ENCODE data around the gene ADGRD1.

ADGRD1 gene

DNA sequence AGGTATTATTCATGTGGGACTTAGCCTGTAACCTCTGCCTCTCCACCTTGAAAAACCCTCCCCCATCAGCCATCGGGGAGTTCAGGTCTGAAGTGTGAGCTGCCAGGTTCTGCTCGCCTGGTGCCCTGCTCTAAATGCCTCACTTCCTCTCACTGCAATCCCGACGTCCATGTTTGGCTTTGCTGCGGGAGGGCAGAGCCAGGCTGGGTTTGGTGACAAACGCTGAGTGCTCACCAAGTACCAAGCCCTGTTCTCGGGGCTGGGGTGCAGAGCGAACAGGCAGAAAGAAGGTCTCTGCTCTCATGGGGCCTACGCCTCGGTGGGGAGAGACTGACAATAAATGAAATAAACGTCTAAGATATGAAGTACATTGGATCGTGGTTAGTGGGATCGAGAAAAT lies 2.1 kb upstream of the ADGRD1 start:
- no peak for TF ChIP-seq ZNF274 (IDR thresholded peaks at IDR 0.05; ENCODE audit: low read depth, low read length)
- no peak overlapping the region for H3K4me3 ChIP-seq (ENCODE audit: low read length)

DNA sequence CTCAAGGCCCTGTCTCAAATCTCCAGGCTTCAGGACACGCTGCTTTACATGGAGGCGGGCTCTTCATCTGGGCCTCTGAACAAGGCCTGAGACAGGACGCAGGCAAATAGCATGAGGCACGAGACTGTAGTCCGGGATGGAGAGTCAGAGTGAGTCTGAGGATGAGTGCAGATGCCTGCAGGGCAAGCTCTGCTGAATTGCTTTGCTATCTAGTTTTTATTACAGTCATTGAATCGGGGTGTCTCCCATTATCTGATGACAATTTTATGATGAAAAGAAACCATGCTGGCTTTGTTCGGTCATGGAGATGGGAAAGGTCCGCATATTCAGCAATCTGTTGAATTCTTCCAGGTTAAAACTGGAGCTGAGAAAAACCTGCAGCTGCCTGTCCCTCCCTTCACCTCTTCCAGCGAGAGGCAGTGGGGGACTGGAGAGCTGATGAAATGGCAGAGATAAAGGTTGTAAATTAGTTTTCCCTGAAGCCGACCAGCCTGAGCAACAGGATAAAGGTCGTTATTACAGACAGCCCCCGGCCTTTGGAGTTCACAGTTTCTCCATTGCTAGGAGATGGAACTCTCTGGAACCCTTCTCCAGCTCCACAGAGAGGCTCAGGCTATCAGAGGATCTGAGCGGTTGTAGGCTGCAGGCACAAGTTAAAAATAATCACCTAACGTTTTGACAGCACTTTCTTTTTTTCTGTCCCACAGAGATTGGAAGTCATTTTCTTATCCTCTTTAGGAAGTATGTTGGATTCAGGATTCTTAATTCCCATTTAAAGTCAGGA lies 1.3 kb upstream of the ADGRD1 start:
- TF ChIP-seq ZNF274 (IDR thresholded peaks at IDR 0.05; ENCODE audit: low read depth, low read length), result no peak

GRCh38 chr12:130954544-130954831 lies 781 bp downstream of the ADGRD1 start:
- no peak for TF ChIP-seq ZNF274 (IDR thresholded peaks at IDR 0.05; ENCODE audit: low read depth, low read length)
- no peak overlapping the region for H3K4me3 ChIP-seq (ENCODE audit: low read length)

More for the DNA sequence above, 1.3 kb upstream of the ADGRD1 start:
- H3K4me3 ChIP-seq (ENCODE audit: low read length), result no peak overlapping the region

- no peak overlapping the region for H3K4me3 ChIP-seq (ENCODE audit: low read length)
- no peak for TF ChIP-seq ZNF274 (IDR thresholded peaks at IDR 0.05; ENCODE audit: low read depth, low read length)
These were observed 1.6 kb downstream of the ADGRD1 start for GRCh38 chr12:130955238-130955816.

GRCh38 chr12:130956009-130956408 lies 2.3 kb downstream of the ADGRD1 start:
- TF ChIP-seq ZNF274 (IDR thresholded peaks at IDR 0.05; ENCODE audit: low read depth, low read length), result no peak
- no peak overlapping the region for H3K4me3 ChIP-seq (ENCODE audit: low read length)

DNA sequence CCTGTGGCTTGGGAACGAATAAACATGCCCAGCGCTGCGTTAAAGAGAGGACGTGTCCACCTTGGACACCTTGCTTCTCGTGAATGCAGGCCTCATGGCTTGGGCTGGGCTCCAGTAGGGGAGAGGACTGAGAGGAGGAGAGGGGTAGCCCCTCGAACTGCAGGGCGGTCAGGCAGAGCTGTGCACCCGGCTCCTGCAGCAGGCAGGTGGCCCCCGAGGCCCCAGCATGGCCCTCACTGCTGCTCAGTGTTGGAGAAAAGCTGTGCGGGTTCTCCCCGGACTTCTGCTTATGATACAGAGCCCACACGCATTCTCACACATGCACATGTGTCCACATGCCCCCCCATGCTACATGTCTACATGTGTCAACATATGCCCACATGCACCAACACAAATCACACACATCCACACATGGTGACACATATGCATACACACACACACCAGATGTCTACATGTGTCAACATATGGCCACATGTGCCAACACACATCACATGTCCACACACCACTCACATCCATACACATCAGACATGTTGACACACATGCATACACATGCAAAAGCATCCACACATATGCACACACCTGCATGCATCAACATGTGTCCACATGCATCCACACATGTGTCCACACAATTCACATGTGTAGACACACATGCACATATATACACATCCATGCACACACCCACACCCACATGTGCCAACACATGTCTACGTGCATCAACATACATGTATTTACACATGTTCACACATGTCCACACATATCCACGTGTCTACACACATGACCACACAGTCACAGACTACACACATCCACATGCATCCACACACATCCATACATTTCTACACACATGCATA lies 3.0 kb downstream of the ADGRD1 start:
- no peak overlapping the region for H3K4me3 ChIP-seq (ENCODE audit: low read length)
- TF ChIP-seq ZNF274 (IDR thresholded peaks at IDR 0.05; ENCODE audit: low read depth, low read length), result no peak

GRCh38 chr12:130957304-130957621 lies 3.6 kb downstream of the ADGRD1 start:
- no peak for TF ChIP-seq ZNF274 (IDR thresholded peaks at IDR 0.05; ENCODE audit: low read depth, low read length)
- no peak overlapping the region for H3K4me3 ChIP-seq (ENCODE audit: low read length)

GRCh38 chr12:130958557-130959140 lies 4.9 kb downstream of the ADGRD1 start:
- no peak overlapping the region for H3K4me3 ChIP-seq (ENCODE audit: low read length)
- TF ChIP-seq ZNF274 (IDR thresholded peaks at IDR 0.05; ENCODE audit: low read depth, low read length), result no peak

- no peak overlapping the region for H3K4me3 ChIP-seq (ENCODE audit: low read length)
- TF ChIP-seq ZNF274 (IDR thresholded peaks at IDR 0.05; ENCODE audit: low read depth, low read length), result no peak
These were observed 5.9 kb downstream of the ADGRD1 start for GRCh38 chr12:130959632-130960031.

DNA sequence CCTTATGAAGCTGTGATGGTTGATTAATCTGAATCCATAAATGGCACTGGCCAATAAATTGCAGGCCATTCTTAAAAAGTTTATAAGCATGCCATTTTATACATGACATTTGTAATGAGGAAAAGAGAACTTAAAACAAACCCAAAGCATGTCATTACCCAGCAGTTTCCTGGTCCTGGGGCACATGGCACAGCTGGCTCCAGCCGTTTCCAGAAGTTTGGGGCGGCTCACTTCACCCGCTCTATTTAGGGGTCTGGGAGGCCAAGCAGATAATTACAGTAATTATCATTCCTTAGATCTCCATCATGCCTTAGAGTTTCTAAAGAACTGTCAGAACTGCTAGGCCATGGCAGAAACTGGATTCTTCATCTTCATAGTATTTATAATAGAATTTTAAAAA lies 6.4 kb downstream of the ADGRD1 start:
- no peak overlapping the region for H3K4me3 ChIP-seq (ENCODE audit: low read length)
- TF ChIP-seq ZNF274 (IDR thresholded peaks at IDR 0.05; ENCODE audit: low read depth, low read length), result no peak

GRCh38 chr12:130960787-130961186 lies 7.1 kb downstream of the ADGRD1 start:
- TF ChIP-seq ZNF274 (IDR thresholded peaks at IDR 0.05; ENCODE audit: low read depth, low read length), result no peak
- H3K4me3 ChIP-seq (ENCODE audit: low read length), result no peak overlapping the region

DNA sequence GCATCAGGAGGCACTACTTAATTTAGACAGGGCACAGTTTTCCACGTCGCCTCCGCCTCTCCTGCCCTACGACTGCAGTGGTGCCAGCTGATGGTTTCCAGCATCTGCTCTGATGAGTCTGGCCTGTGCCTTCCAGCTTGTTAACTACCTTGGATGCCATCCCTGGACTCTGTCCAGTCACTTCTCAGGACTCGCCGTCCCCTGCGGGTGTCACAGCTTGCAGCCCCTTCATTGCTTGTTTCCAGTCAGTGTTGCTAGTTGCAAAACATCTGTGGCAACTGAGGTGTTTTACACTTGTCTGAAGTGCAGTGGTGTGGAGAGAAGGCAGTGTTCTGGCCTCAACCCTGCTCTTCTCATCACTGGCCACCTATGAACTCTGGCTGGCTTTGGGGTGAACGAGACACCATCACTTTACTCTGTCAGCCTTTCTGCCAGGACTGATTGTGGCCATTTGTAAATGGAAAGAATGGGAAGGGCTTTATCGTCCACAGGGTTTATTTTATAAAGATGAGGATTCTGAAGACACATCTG lies 8.3 kb downstream of the ADGRD1 start:
- no peak overlapping the region for H3K4me3 ChIP-seq (ENCODE audit: low read length)

DNA sequence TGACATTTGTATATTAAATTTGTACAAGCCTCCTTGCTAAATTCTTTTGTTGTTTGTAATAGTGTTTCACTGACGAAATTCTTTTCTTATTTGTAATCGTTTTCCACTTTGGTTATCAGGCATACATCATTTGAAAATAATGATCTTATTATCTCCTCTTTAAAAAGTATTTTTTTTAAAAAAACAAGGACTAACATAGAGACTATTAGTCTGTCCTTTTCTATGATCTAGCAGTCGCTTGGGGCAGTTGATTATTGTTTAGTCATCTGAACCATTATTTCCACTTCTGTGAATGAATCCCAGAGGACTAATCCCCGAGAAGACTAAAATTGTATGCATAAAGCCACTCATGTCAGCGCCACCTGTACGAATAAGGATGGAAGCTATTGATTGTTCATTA lies 11.5 kb downstream of the ADGRD1 start:
- no peak for TF ChIP-seq ZNF274 (IDR thresholded peaks at IDR 0.05; ENCODE audit: low read depth, low read length)
- no peak overlapping the region for H3K4me3 ChIP-seq (ENCODE audit: low read length)

More for the DNA sequence above, 8.3 kb downstream of the ADGRD1 start:
- TF ChIP-seq ZNF274 (IDR thresholded peaks at IDR 0.05; ENCODE audit: low read depth, low read length), result no peak

DNA sequence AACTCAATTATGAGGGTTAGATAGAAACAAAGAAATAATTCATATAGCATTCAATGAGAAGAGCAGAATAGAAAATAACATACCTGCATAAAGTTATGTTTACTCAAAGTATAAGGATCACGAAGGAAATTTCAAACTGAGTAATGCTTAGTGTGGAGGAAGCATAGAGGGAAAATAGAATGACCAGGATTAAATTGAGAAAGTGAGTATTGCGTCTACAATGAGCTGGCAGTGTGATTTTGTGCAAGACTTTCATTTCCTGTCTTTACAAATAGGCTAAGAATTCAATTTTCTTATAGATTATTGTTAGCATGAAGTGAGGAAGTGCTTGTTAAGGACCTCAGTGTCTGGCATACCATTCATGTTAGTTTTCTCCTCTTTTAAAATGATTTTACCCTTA lies 12.0 kb downstream of the ADGRD1 start:
- TF ChIP-seq ZNF274 (IDR thresholded peaks at IDR 0.05; ENCODE audit: low read depth, low read length), result no peak
- H3K4me3 ChIP-seq (ENCODE audit: low read length), result no peak overlapping the region
